Panc1 (cell line): ENCODE results near the gene CRIM1. TPM values are rescaled to one million over a fixed set of nuclear protein-coding genes. Genes with fewer than 3 reads are reported as not detected.

Source experiments
- ATAC-seq: fragments of 200-7000 bp; cut with Tn5 transposase; 2 replicates; pipeline ENCODE4 v1.9.1; 2020; ENCODE audit warnings: mild to moderate bottlenecking, moderate library complexity
- BruUV-seq: library from RNA; stranded (reverse); fragments of 400-500 nt; replicated peaks from 2 replicates; lab custom pipeline; 2021; lab: Mats Ljungman, UMichigan
- CTCF ChIA-PET: fragments of 300-600 bp; sonication (Branson Sonifier 250); formaldehyde crosslinking; loops from one replicate; lab custom pipeline; 2022; ENCODE audit warnings: antibody characterized with exemption; lab: Charles Lee
- POLR2A ChIA-PET: fragments of 300-600 bp; sonication (Branson Sonifier 250); formaldehyde crosslinking; loops from one replicate; lab custom pipeline; 2022; ENCODE audit warnings: antibody characterized with exemption; lab: Charles Lee
- DNase-seq: peaks from one replicate; pipeline ENCODE4 v3.0.0-alpha.2; 2010; ENCODE audit warnings: low read depth, low spot score
- H3K27ac ChIP-seq: 2 replicates; pipeline ENCODE4 v1.5.1; 2011; ENCODE audit warnings: mild to moderate bottlenecking, low read length, inconsistent platforms
- H3K27me3 ChIP-seq: fragments of 200-500 bp; sonication (Bioruptor generic); 2 replicates; pipeline ENCODE4 v1.6.0; 2014; ENCODE audit warnings: low read length, inconsistent platforms; ENCODE audit not compliant: control insufficient read depth, insufficient read depth
- H3K36me3 ChIP-seq: fragments of 200-500 bp; sonication (Bioruptor generic); 2 replicates; pipeline ENCODE4 v1.5.1; 2014; ENCODE audit warnings: inconsistent platforms, mild to moderate bottlenecking, low read length, moderate library complexity; ENCODE audit not compliant: control insufficient read depth, insufficient read depth
- H3K4me1 ChIP-seq: 2 replicates; pipeline ENCODE4 v1.5.1; 2011; ENCODE audit warnings: inconsistent platforms, mild to moderate bottlenecking, low read length, moderate library complexity; ENCODE audit not compliant: control insufficient read depth, insufficient read depth
- H3K4me3 ChIP-seq, 2 experiments: 2 replicates each; pipeline ENCODE4 v1.5.1; 2011 to 2012; ENCODE audit warnings: low read depth in 2 of 2, low read length in 2 of 2, mild to moderate bottlenecking in 2 of 2, inconsistent platforms in 1 of 2, moderate library complexity in 1 of 2
- H3K9me3 ChIP-seq: fragments of 200-500 bp; sonication (Bioruptor generic); 2 replicates; pipeline ENCODE4 v1.5.1; 2014; ENCODE audit warnings: low read depth, mild to moderate bottlenecking, inconsistent platforms, low read length, moderate library complexity; ENCODE audit not compliant: control insufficient read depth, insufficient read depth
- POLR2AphosphoS5 ChIP-seq: IDR thresholded peaks from 2 replicates; pipeline ENCODE4 v1.6.1; 2012; ENCODE audit warnings: mild to moderate bottlenecking, low read depth, low read length, moderate library complexity
- SIN3A ChIP-seq: IDR thresholded peaks from 2 replicates; pipeline ENCODE4 v1.6.1; 2012; ENCODE audit warnings: low read depth, mild to moderate bottlenecking, low read length, moderate library complexity, borderline replicate concordance; ENCODE audit not compliant: insufficient read depth
- TCF7L2 ChIP-seq: IDR thresholded peaks from 2 replicates; pipeline ENCODE4 v1.6.1; 2011; ENCODE audit warnings: mild to moderate bottlenecking, low read depth, low read length, inconsistent platforms
- in situ Hi-C: cut with HindIII; loops from 2 replicates; pipeline ENCODE4 v1.10.0; 2016; ENCODE audit warnings: low sequenced_read_pairs, low pct_unique_long_range_greater_than_20kb
- intact Hi-C: fragments of 100-400 bp; cut with micrococcal nuclease; formaldehyde crosslinking; loops from one replicate; pipeline ENCODE4 v1.10.0; 2022; ENCODE audit not compliant: unreplicated experiment
- total RNA-seq: library from RNA; stranded (reverse); gene quantifications from one replicate; pipeline ENCODE4 v1.2.1, GENCODE V29; 2021; ENCODE audit not compliant: unreplicated experiment
- TF ChIP-seq, protein P1 (sequence below), 2 experiments: IDR thresholded peaks; 2 replicates each; pipeline ENCODE4 v1.6.1; 2011 to 2012; ENCODE audit warnings: low read depth in 2 of 2, control low read depth in 1 of 2, low read length in 1 of 2, mild to moderate bottlenecking in 1 of 2, moderate library complexity in 1 of 2; ENCODE audit not compliant: insufficient read depth in 1 of 2
- TF ChIP-seq, protein P2 (sequence below): fragments of 450-650 bp; IDR thresholded peaks from 2 replicates; pipeline ENCODE4 v1.5.1; 2017; ENCODE audit warnings: mild to moderate bottlenecking

The CRIM1 gene
- total RNA-seq, 1 experiment from 2014 or later: 290 TPM

DNA sequence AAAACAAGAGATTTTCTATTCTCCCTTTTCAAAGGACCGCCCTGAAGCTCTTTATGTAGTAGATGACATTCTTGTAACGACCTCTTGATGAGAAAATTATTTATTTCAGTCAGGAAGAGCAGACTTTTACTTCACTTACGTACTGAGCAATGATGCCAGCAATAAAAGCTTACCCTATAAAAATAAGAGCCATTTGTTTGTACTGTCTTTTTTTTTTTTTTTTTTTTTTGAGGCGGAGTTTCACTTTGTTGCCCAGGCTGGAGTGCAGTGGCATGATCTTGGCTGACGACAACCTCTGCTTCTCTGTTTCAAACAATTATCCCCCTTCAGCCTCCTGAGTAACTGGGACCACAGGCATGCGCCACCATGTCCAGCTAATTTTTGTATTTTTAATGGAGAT lies 39.2 kb downstream of the CRIM1 start:
- CTCF ChIA-PET: interaction anchor here (0.6 kb wide), 1 partner anchor 65 kb away, joined by 4 read pairs; no protein-coding TSS in a partner anchor
- H3K36me3 ChIP-seq: peaks cover 22% of the 10 kb centered on the region; the same call in 1 of the 2 replicates
- intact Hi-C loops (no loop called here), in situ Hi-C loops (no loop called here)
- H3K4me3 ChIP-seq: no peak overlapping the region
- ATAC-seq: no peak
- no peak for DNase-seq
- TF ChIP-seq, protein P1, sequence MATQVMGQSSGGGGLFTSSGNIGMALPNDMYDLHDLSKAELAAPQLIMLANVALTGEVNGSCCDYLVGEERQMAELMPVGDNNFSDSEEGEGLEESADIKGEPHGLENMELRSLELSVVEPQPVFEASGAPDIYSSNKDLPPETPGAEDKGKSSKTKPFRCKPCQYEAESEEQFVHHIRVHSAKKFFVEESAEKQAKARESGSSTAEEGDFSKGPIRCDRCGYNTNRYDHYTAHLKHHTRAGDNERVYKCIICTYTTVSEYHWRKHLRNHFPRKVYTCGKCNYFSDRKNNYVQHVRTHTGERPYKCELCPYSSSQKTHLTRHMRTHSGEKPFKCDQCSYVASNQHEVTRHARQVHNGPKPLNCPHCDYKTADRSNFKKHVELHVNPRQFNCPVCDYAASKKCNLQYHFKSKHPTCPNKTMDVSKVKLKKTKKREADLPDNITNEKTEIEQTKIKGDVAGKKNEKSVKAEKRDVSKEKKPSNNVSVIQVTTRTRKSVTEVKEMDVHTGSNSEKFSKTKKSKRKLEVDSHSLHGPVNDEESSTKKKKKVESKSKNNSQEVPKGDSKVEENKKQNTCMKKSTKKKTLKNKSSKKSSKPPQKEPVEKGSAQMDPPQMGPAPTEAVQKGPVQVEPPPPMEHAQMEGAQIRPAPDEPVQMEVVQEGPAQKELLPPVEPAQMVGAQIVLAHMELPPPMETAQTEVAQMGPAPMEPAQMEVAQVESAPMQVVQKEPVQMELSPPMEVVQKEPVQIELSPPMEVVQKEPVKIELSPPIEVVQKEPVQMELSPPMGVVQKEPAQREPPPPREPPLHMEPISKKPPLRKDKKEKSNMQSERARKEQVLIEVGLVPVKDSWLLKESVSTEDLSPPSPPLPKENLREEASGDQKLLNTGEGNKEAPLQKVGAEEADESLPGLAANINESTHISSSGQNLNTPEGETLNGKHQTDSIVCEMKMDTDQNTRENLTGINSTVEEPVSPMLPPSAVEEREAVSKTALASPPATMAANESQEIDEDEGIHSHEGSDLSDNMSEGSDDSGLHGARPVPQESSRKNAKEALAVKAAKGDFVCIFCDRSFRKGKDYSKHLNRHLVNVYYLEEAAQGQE (IDR thresholded peaks at IDR 0.05; ENCODE audit: insufficient read depth in 1 of 2, low read depth in 2 of 2, low read length in 1 of 2): no peak
- peak overlapping the region; percentile 78 for H3K27ac ChIP-seq
- POLR2A ChIA-PET: no interaction called here
- H3K4me1 ChIP-seq: peaks cover 93% of the 10 kb centered on the region
- no peaks in the 10 kb centered on the region for H3K27me3 ChIP-seq
- no TSS peak for BruUV-seq
- H3K9me3 ChIP-seq: no peaks in the 10 kb centered on the region

DNA sequence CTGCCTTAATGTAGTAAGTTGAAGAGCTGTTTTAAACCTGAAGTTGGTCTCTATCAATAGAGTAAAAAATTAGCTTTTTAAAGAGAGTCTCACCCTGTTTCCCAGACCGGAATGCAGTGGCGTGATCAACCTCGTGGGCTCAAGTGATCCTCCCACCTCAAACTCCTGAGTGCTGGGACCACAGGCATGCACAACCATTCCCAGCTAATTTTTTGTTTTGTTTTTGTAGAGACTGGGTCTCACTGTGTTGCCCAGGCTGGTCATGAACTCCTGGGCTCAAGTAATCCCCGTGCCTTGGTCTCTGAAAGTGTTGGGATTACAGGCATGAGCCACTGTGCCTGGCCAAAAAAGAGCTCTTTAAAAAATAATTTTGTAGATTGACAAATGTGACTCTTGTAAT lies 40.3 kb downstream of the CRIM1 start:
- H3K27me3 ChIP-seq: no peaks in the 10 kb centered on the region
- H3K4me1 ChIP-seq: peaks cover 96% of the 10 kb centered on the region
- peak overlapping the region; percentile 78 for H3K27ac ChIP-seq
- no TSS peak for BruUV-seq
- H3K9me3 ChIP-seq: no peaks in the 10 kb centered on the region
- intact Hi-C loops: no loop called here
- peaks cover 22% of the 10 kb centered on the region; the same call in 1 of the 2 replicates for H3K36me3 ChIP-seq
- DNase-seq (no peak), ATAC-seq (no peak)
- H3K4me3 ChIP-seq: no peak overlapping the region
- TF ChIP-seq POLR2AphosphoS5 (no peak), SIN3A (no peak), TCF7L2 (no peak)
- TF ChIP-seq, protein P1 (IDR thresholded peaks at IDR 0.05; ENCODE audit: insufficient read depth in 1 of 2, low read depth in 2 of 2, low read length in 1 of 2): no peak
- TF ChIP-seq, protein P2, sequence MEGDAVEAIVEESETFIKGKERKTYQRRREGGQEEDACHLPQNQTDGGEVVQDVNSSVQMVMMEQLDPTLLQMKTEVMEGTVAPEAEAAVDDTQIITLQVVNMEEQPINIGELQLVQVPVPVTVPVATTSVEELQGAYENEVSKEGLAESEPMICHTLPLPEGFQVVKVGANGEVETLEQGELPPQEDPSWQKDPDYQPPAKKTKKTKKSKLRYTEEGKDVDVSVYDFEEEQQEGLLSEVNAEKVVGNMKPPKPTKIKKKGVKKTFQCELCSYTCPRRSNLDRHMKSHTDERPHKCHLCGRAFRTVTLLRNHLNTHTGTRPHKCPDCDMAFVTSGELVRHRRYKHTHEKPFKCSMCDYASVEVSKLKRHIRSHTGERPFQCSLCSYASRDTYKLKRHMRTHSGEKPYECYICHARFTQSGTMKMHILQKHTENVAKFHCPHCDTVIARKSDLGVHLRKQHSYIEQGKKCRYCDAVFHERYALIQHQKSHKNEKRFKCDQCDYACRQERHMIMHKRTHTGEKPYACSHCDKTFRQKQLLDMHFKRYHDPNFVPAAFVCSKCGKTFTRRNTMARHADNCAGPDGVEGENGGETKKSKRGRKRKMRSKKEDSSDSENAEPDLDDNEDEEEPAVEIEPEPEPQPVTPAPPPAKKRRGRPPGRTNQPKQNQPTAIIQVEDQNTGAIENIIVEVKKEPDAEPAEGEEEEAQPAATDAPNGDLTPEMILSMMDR: no peak
- ChIA-PET POLR2A (no interaction called here), CTCF (interaction anchor here (0.7 to 1.3 kb wide), 2 partner anchors 22 to 37 kb away, joined by 3 to 6 read pairs; no protein-coding TSS in a partner anchor)
- in situ Hi-C loops: no loop called here
